Erythroblast (primary cell): ENCODE results near the gene RAB40AL.
"Not testable (repeated sequence)": the region's sequence is repeated elsewhere in the genome, so short reads cannot be mapped to it uniquely, and the experiment has no call there.

Source experiments
- DNase-seq, 2 experiments: peaks; one replicate each; lab custom pipeline; 2025; lab: John Stamatoyannopoulos, UW
- GATA1 ChIP-seq: IDR thresholded peaks from 2 replicates; pipeline ENCODE4 v1.6.1; 2011; ENCODE audit warnings: low read depth, mild to moderate bottlenecking, control low read depth, low read length, moderate library complexity
- POLR2A ChIP-seq: IDR thresholded peaks from 2 replicates; pipeline ENCODE4 v1.6.1; 2011; ENCODE audit warnings: mild to moderate bottlenecking, low read length

Gene RAB40AL

GRCh38 chrX:102966701-102967100, 29.6 kb downstream of the RAB40AL start:
- TF ChIP-seq POLR2A (no peak), GATA1 (no peak)

GRCh38 chrX:102968216-102968615, 31.1 kb downstream of the RAB40AL start:
- DNase-seq: no peak

More at GRCh38 chrX:102966701-102967100, 29.6 kb downstream of the RAB40AL start:
- DNase-seq: no peak

GRCh38 chrX:102971536-102971935, 34.5 kb downstream of the RAB40AL start:
- DNase-seq: not testable (repeated sequence)

More at GRCh38 chrX:102968216-102968615, 31.1 kb downstream of the RAB40AL start:
- TF ChIP-seq GATA1 (no peak), POLR2A (no peak)

- TF ChIP-seq POLR2A (no peak), GATA1 (no peak)
- no peak for DNase-seq
Measured at GRCh38 chrX:102975016-102975415, 37.9 kb downstream of the RAB40AL start.

GRCh38 chrX:102976286-102976685, 39.2 kb downstream of the RAB40AL start:
- DNase-seq: no peak
- TF ChIP-seq POLR2A: no peak
- TF ChIP-seq GATA1: no peak

- TF ChIP-seq GATA1 (no peak), POLR2A (no peak)
- no peak for DNase-seq
Measured at GRCh38 chrX:102976793-102977495, 39.9 kb downstream of the RAB40AL start.

GRCh38 chrX:102978594-102978993, 41.5 kb downstream of the RAB40AL start:
- DNase-seq: no peak
- TF ChIP-seq POLR2A: no peak
- TF ChIP-seq GATA1: no peak

GRCh38 chrX:102979536-102979935, 42.5 kb downstream of the RAB40AL start:
- DNase-seq: no peak
- no peak for TF ChIP-seq POLR2A
- TF ChIP-seq GATA1: no peak

GRCh38 chrX:102983205-102983604, 46.1 kb downstream of the RAB40AL start:
- no peak for DNase-seq
- no peak for TF ChIP-seq GATA1
- no peak for TF ChIP-seq POLR2A

- TF ChIP-seq POLR2A: no peak
- no peak for TF ChIP-seq GATA1
- DNase-seq: no peak
Measured at GRCh38 chrX:102985192-102985591, 48.1 kb downstream of the RAB40AL start.
